RCC 7860 (cell line): ENCODE results near the gene PPP2R3C.
"Not testable (repeated sequence)": the region's sequence is repeated elsewhere in the genome, so short reads cannot be mapped to it uniquely, and the experiment has no call there.

Experiments used
- DNase-seq: peaks from one replicate; pipeline ENCODE4 v3.0.0-alpha.2; 2015; ENCODE audit warnings: low spot score
- FAIRE-seq: peaks from 2 replicates; lab custom pipeline; 2012; peaks lifted over from hg19 to GRCh38; lab: Jason Lieb, UNC

The PPP2R3C gene

GRCh38 chr14:35121887-35122695 is at the start of gene PPP2R3C, which contains the start of gene PRORP:
Gene PPP2R3C (minus strand): TSS chr14:35121990. CDS start chr14:35121959, 31 bp downstream.
Gene PRORP (plus strand): TSS chr14:35122552. CDS start chr14:35123246, 694 bp downstream.
- DNase-seq (peak; percentile 80), FAIRE-seq (no peak)

GRCh38 chr14:35167496-35167895 is 45.7 kb upstream of the PPP2R3C start:
- FAIRE-seq = no peak

GRCh38 chr14:35164849-35165248 is 43.1 kb upstream of the PPP2R3C start:
- DNase-seq (no peak), FAIRE-seq (no peak)

More at GRCh38 chr14:35167496-35167895, 45.7 kb upstream of the PPP2R3C start:
- no peak for DNase-seq

- DNase-seq (no peak), FAIRE-seq (no peak)
Measured at GRCh38 chr14:35163384-35163783, 41.6 kb upstream of the PPP2R3C start.

GRCh38 chr14:35161231-35161630 is 39.4 kb upstream of the PPP2R3C start:
- no peak for FAIRE-seq
- peak; percentile 23 for DNase-seq

GRCh38 chr14:35159742-35160409 is 38.1 kb upstream of the PPP2R3C start:
- DNase-seq (peak; percentile 92), FAIRE-seq (peak; percentile 93)

GRCh38 chr14:35158951-35159653 is 37.3 kb upstream of the PPP2R3C start:
- DNase-seq (peak; percentile 44), FAIRE-seq (no peak)

- no peak for DNase-seq
Measured at GRCh38 chr14:35158491-35158890, 36.7 kb upstream of the PPP2R3C start.

GRCh38 chr14:35155962-35156361 is 34.2 kb upstream of the PPP2R3C start:
- no peak for FAIRE-seq
- DNase-seq = peak; percentile 46

More at GRCh38 chr14:35158491-35158890, 36.7 kb upstream of the PPP2R3C start:
- no peak for FAIRE-seq

- DNase-seq (no peak), FAIRE-seq (no peak)
Measured at GRCh38 chr14:35154016-35154415, 32.2 kb upstream of the PPP2R3C start.

GRCh38 chr14:35152531-35152930 is 30.7 kb upstream of the PPP2R3C start:
- FAIRE-seq, DNase-seq: not testable (repeated sequence)

- FAIRE-seq (no peak), DNase-seq (no peak)
Measured at GRCh38 chr14:35149239-35149638, 27.4 kb upstream of the PPP2R3C start.

GRCh38 chr14:35147711-35148110 is 25.9 kb upstream of the PPP2R3C start:
- no peak for DNase-seq
- FAIRE-seq = no peak

- FAIRE-seq = no peak
- no peak for DNase-seq
Measured at GRCh38 chr14:35147186-35147585, 25.4 kb upstream of the PPP2R3C start.

GRCh38 chr14:35146711-35147149 is 24.9 kb upstream of the PPP2R3C start:
- no peak for FAIRE-seq
- no peak for DNase-seq

- no peak for DNase-seq
- FAIRE-seq = no peak
Measured at GRCh38 chr14:35144029-35144428, 22.2 kb upstream of the PPP2R3C start.

- DNase-seq (peak; percentile 20), FAIRE-seq (peak; percentile 63)
Measured at GRCh38 chr14:35140718-35141581, 19.2 kb upstream of the PPP2R3C start.

GRCh38 chr14:35138585-35138984 is 16.8 kb upstream of the PPP2R3C start:
- FAIRE-seq (no peak), DNase-seq (no peak)

GRCh38 chr14:35134329-35135123 is 12.7 kb upstream of the PPP2R3C start:
- DNase-seq (no peak), FAIRE-seq (no peak)
